NCI-H2081 (cell line): ENCODE data around the gene ZNF536.

ENCODE experiments used
- DNase-seq, 2 experiments: peaks; one replicate each; lab custom pipeline; 2025; lab: John Stamatoyannopoulos, UW

The ZNF536 gene

DNA sequence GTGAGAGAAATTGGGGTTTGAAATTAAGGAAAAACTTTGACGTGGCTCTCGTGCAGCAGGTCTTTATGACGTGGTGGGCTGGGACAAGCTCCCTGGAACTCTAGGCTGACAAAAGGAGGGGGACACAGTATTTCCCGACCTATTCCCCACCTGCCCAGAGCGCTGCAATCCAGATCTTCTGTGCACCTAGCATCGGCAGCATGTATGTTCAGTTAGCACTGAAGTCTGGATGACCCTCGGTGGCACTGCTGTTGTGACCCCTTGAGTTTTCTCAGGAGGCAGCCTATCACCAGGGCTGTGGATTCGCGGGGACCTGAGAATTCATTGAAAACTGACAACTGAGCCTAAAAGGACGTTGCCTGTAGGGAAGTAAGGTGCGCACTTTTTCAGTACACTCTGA is 9.1 kb upstream of the ZNF536 start:
- no peak for DNase-seq

DNA sequence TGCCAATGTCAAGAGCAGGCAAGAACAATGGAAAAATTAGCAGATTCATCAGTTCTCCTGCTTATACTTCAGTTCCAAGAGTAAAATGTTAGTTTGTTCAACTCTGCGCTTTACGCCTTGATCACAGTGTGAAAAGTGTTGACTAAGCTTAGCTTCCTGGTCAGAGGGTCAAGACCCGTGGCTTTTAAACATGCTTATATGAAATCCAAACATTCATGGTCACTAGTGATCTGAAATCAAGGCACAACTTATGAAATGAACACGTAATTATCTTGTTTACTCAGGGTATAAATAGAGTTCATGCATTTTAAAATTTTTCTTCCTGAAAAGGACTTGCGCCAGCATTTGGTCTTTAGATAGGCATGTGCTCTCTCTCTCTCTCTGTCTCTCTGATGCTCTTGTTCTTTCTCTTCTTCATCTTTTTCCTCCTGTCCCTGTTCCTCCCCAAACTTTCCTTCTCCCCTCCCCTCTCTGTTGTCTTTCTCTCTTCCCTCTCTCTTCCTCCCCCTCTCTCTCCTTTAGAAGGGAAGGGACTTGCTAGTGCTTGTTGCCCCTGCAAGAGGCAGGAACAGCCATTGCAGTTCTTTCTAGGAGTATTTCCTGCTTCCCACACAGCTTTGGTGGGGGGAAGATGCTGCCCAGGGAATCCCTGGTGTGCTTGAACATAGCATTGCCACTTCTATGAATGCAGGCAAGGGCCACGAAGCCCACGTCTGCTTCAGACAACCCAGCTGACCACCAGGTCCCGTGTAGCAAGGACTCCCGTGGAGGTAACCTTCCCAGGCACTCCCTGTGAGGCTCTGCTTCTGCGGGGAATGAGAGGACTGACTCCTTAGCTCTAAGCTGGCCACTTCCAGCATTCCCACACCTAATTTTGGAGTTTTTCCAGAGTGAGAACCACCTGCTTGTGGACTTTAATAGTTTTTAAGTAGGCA is 7.1 kb upstream of the ZNF536 start:
- DNase-seq: no peak

DNA sequence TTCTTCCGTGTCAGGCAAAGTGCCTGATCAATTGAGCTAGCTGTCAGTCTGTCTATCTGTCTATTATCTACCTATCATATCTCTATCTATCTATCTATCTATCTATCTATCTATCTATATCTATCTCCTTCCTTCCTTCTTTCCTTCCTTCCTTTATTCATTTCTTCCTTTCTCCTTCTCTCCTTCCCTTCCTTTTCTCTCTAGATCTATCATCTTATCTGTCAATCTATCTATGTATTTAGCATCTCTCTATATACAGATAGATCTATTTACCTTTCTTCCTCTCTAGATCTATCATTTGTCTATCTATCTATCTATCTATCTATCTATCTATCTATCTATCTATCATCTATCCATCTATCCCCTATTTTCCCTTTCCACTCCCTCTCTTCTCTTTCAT is 5.9 kb upstream of the ZNF536 start:
- no peak for DNase-seq

DNA sequence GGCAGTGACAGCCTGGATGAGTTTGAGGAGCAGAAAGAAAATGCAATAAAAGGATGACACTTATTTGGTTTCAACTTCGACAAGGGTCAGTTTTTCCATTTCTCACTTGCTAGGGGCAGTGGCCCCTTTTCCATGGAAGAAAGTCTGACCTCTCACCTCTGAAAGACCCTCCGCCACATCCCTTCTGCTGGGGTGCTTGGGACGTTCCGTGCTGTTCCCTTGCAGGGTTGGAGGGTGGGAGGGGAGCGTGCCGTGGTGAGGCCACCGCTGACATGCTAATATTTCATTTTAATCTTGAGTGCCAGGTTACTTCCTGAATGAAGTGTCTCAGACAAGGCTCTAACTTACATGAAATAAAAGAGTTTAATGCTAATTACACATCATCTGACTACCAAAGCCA is 5.2 kb upstream of the ZNF536 start:
- no peak for DNase-seq

DNA sequence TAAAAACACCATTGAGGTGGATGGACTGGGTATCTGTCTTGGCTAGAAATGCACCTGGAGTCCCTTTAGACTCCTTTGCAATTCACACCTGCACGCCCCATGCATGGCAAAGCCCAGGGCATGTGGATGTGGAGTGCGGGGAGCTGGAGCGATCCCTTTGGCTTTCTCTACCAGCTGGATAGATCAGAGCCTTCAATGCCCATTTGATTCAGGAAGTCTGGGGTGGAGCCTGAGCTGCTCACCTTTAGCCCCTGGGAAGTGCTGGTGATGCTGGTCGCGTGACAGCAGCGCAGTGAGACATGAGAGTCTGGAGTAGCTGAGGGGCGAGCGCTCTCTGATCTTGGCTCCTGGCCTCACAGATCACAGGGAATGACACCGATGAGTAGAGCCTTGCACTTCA is 4.8 kb upstream of the ZNF536 start:
- no peak for DNase-seq

DNA sequence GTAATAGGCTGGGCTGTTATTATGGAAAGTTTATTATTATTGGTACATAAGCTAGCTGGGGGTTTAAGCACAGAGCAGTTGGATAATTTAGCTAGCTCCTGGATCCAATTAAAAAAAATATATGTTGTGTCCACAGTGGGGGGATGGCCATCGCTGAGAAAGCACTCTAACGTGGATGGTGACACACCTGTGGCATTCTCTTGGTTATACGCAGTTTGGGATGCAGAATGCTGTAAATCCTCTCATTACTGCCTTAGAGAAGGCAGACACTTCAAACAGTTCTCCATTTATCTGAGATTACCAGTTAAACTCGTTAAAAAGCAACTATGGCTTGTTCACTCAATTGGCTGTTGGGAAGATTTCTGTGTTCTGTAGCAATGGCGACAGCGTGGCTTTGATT is 2.4 kb upstream of the ZNF536 start:
- DNase-seq: no peak

DNA sequence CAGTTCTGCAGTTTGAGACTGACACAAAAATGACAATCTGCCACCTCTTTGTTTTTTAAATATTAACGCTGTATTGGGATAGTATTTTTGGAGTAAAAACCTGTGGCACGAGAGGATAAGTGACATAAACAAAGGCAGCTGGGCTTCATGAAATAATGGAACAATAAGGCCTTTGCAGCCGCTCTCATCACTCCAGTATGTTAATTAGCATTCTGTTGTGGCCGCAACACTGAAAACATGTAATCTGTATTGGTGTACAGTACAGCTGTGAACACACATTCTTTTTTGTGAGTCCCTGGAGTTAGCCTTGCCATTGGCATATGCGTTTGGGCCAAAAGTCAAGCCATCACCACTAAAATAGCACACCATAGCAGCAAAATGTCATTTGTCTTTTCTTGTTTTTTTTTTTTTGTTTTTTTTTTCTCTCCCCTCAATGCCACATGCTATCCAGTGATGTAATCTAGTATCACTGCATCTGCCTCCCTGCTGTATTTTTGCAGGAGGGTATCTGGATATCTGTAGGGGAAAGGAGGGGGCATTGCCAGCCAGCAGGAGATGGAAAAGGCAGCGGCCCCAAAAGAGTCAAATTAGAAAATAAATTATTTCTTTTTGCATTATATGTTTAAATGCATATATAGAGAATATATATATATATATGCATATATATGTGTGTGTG is 885 bp upstream of the ZNF536 start:
- DNase-seq: no peak

DNA sequence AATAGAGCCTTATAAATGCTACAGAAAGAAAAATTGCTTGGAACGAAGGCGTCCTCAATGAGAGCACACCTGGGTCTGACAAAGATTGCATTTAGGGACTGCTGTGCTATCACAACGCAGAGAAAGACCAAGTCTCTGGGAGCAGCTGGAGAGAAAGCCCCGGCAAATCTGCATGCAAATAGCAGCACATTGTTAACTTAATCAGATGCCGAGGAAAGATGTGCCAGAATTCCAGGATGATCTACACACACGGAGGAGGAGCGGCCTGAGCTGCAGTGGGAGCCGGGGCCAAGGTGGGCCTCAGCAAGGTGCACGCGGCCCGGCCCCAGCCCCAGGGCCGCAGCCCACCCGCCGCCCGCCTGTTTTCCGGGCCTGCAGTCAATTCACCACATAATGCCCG is 1.4 kb downstream of the ZNF536 start:
- no peak for DNase-seq

DNA sequence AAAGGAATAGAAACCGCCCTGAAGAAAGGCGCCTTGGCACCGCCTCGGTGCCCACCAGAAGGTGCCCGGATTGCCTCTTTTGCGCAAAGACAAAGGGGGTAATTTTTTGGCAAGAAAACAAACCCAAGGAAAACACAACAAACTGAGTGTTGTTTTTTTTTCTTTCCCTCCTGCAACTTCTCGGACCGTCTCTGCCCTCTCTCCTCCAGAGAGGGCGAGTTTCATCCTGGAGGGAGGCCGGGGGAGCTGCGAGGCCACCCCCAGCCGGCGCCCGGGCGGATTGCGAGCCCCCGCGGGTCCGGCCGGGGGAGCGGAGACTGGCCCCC is 2.3 kb downstream of the ZNF536 start:
- DNase-seq: no peak

DNA sequence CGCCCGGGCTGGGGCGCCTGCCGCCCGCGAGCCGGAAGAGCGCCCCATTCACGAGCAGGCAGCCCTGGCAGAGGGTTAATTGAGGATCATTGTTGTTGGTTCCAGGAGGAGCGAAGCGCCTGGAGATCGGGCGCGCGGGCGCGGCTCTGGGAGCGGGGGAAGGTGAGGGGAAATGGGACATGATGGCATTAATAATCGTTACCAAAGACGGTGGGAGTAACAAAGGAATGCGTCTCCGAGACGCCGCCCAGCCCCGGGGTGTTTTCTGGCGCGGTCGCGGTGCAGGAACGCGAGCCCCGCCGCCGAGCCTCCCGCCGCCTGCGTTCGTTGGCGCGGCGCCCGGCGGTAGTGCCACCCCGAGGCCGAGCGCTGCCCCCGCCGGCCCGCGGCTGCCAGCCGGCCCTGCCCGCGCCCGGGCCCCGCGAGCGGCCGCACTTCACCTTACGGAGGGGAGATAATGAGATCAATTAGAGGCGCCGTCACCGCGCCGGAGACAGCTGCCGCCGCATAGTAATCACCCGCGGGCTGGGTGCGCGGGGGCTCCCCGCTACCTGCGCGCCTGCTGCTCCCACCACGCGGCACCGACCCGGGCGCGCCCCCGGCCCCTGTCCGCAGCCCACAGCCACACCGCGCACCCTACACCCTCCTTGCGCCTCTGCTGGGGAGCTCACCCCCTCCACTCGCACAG is 2.8 kb downstream of the ZNF536 start:
- no peak for DNase-seq

DNA sequence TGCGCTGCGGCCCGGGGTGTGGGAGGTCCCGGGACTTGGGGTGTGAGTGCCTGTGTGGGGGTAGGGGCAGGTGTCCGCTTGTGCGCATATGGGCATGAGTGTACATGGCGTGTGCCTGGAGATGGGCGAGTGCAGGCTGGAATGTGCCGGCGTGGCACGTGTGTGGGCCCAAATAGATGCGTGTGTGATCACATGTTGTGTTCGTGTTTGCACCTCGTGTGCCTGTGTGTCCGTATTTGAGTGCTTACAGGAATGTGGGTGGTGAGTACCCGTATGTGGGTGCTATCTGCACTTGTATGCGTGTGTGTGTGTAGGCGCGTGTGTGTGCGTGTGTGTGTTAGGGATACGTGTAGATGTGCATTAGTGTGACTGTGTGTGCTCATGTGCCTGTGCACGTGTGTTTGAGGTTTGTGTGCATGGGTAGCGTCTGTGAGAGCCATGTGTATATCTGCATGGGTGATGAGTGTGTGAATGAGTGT is 3.4 kb downstream of the ZNF536 start:
- no peak for DNase-seq

DNA sequence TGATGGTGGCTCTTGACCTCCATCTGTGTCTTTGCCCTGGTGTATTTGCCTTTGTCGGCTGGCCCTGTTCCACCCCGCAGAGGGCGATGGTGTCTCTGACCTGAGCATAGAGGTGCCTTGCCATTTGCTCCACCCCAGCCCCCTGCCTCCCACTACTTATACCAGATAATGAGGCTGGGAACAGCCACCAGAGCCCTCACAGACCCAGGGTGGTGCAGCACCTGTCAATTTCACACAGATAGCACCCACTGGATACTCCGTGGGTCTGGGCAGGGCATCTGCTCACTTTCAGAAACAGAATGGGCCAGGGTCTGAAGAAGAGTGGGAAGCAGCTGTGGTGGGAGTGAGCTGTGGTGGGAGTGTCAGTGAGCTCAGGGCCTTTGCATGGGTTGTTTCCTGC is 4.1 kb downstream of the ZNF536 start:
- no peak for DNase-seq

DNA sequence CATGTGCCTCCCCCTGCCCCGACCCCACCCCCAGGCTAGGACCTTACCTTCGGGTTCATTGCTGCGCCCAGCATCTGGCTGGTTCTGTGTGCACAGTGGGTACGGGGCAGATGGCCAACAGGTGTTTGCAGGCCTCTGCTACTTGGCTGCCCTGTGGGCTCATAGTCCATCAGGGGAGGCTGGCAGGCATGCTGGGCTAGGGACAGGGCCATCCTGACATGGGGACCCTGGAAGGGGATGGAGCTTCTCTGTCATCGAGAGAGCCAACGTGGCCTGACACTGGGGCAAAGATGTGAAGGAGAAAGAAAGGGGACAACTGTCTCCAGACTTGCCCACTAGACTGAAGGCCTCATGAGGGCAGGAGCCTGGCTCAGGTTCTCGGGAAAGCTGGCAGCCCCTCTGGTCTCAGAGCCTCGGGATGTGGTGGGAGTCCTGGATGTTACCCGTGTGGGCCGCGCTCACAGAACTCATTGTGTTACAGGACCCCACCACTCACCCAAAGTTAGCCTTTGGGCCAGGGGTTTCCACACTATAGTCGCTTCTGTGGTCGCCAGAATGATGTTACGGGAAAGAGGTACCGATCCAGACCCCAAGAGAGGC is 4.7 kb downstream of the ZNF536 start:
- DNase-seq: no peak

DNA sequence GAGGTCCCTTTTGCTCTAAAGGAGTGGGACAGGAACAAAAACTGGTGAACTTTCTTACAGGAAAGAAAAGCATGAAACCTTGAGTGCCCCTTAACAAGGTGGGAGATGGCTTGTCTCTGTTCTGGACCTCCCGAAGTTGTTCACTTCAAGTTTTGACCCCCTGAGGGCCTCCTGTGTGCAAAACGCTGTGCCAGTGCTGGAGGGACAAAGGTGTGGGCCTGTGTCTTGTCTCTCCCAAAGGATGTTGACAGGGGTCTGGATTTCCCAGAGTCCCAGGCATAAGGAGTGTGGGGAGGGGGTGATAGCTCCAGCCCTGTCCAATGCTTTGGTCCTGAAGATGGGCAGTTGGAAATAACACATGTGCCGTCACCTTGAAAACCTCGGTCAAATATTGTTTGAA is 6.5 kb downstream of the ZNF536 start:
- DNase-seq: no peak

DNA sequence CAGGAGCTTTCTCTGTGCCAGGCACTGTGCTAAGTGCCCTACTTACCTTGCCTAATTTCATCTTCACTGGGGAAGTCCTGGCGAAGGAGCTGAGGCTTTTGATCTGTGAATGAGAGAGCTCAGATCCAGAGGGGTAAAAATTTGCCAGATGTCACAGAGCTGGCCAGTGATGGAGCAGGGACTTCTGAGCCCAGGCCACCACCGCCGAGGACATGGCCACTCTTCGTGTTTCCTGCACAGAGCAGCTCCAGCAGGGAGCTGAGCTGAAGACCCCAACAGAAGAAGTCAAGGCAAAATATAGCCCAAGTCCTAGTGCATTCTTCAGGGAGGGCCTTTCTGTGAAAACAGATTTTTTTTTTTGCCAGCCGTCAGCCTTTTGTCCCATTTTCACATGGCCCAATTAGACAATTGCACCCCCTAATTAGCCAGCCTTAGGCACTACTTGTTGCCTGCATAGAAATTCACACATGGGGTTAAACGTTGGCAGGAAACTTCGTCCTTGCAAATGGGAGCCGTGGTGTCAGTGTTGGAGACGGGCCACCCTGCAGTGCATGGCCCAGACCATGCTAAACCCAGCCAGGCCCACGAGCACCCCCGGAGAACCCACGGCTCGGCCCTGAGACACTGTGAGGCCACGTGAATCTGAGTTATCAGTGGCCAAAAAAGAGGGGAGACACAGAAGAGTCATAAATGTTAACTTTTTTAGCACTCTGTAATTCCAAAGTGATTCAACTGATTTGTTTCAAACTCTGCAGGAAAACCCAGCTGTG is 7.8 kb downstream of the ZNF536 start:
- no peak for DNase-seq

DNA sequence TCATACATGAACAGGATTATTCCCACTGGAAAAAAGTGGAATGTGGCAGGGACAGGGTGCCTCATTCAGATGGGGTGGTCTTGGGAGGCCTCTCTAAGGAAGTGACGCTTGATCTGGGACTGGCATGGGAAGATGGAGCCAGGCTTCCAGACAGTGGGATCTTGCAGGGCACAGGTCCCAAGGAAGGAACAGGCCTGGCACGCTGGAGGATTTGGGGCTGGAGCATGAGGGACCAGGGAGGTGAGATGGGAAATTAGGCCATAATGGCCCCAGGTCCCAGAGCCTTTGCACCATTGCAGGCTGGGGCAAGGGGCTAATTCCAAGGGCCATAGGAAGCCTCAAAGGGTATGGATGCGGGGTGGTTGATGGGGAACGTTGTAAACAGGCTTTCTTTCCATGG is 9.2 kb downstream of the ZNF536 start:
- no peak for DNase-seq

DNA sequence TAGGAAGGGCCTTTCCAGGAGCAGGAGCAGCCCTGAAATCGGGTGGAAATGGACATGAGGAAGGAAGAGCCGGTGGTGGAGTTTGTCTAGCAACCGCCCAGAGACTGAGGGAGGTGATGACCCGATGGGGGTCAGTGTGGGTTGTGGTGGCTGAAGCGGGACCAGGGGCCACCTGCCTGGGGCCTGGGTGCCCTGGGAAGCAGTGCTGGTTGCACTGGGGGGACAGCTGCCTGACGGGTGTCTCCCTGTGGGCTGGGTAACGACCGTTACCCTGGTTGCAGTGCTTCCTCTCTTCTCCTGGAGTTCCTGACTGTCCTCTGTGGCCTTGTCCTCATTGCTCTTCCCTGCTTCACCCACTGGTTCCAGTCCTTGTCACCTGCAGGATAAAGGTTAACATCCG is 13.0 kb downstream of the ZNF536 start:
- DNase-seq: no peak

DNA sequence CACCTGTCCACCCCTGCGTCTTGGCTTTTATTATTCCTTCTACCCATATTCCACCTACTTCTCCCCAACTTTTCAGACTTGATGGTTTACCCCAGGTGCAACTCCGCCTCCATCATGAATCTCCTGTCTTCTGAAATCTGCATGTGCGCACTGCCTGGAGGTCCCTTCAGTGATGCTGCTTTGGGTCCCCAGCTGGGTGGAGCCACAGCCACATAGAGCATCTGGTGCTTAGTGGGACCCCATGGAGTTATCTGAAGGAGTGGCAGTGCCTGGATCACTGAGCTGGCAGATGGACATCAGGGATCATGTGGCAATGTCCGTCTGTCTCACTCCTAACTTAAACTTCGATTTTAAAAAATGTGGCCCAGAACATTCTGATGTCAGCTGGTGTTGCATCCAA is 13.5 kb downstream of the ZNF536 start:
- DNase-seq: no peak

DNA sequence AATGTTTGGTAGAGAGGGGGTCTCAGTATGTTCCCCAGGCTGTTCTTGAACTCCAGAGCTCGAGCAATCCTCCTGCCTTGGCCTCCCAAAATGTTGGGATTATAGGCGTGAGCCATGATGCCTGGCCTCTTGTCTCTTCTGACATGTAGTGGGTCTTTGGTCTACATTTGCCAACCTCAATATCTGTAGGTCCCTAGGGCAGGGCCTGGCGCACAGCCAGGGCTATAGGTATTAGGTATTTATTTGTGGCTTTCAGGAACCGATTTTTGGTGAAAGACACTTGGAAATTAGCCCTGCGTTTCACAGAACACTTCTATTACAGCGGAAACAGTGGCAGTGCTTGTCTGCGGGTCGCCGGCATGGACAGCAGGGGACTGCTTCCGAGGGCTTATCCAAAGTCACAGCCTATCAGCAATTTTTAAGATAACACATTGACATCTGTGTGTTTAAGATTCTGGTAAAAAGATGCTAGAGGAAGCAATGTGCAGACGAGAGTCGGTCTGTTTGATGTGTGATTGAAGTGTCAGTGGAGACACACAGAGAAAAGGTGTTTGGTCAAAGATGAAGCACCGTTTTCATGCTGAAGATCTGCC is 14.5 kb downstream of the ZNF536 start:
- no peak for DNase-seq

DNA sequence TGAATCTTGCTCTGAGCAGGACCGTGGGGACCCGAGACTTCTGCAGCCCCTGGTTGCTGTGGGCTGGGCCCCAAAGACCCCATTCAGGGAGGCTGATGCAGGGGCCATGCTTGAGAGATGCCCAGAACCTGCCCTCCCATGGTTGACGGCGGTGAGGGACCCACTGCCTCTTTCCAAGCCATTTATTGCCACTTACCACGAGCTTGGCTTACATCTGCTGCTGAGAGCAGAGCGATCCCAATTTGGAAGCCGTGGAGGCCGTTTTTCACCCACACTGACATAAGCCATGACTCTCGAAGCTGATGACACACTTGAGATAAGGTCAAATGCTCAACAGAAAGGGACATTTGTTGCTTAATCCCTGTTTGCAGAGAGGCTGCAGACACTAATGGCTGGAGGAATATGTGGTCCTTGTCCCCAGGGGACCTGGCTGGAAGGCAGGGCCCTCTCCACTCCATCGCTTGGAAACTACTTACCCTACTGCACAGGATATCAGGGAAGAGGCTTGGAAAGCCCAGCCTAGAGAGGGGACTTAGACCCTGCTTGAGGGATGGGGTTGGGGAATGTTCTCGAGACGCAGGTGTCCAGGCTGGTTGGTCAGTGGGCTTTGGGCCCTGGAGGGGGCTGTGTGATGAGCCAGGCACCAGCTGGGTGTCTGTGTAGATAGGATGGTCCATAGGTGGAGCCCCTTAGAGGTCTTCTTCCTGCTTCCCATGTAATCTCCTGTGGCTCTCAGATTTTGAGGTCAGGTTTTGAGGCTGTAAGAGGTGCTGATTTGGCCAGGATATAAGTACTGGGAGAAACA is 15.3 kb downstream of the ZNF536 start:
- DNase-seq: no peak

DNA sequence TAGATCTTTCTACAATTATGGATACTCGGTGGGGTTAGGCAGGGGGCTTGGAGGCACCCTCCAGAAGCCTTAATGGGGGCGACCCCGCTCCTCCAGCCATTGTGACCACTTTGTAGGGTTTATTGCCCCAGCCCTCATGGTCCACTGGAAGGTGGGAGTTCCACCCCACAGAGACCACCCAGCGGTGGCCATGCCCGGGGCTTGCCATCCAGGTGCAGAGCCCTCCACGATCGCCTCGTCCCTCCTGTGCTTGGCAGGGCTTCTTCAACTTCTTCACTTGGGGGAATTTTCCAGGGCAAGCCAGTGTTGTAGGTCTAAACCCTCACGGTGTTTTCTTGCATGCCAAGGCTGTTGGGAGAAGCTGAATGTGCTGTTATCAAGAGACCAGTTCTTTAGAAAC is 16.1 kb downstream of the ZNF536 start:
- DNase-seq: no peak
